ENCODE measurements around the gene JAK2. TPM values are rescaled to one million over a fixed set of nuclear protein-coding genes. Genes with fewer than 3 reads are reported as not detected.

JAK2 gene
- total RNA-seq, 3 donors from 2014 or later (not counting 1 experiment from before 2014, with no cell fraction given) = 20.8 to 43.9 (median 30.0) TPM

- Histone ChIP-seq H3K9me3 (ENCODE audit: control insufficient read depth, insufficient read depth, low read length) (peaks cover 20% of the 10 kb centered on the region), H3K36me3 (ENCODE audit: control insufficient read depth, insufficient read depth, low read length) (peaks cover 28% of the 10 kb centered on the region), H3K27ac (ENCODE audit: low read length) (no peak overlapping the region), H3K27me3 (ENCODE audit: control insufficient read depth, insufficient read depth, low read length) (no peaks in the 10 kb centered on the region), H3K4me3 (ENCODE audit: low read length) (no peak overlapping the region), H3K4me1 (ENCODE audit: control insufficient read depth, insufficient read depth, low read length) (no peaks in the 10 kb centered on the region)
- no peaks in the 10 kb centered on the region for H3K36me3 Mint-ChIP-seq
- 98% methylated on average over 50 of the region's 50 CpGs for WGBS (ENCODE audit: insufficient coverage)
- H3K27me3 Mint-ChIP-seq (ENCODE audit: low read depth in 2 of 2) = no peaks in the 10 kb centered on the region
- ATAC-seq (no peak), DNase-seq (no peak)
- H3K4me1 Mint-ChIP-seq = no peaks in the 10 kb centered on the region
- H3K4me3 Mint-ChIP-seq = no peak overlapping the region
- no peaks in the 10 kb centered on the region for H3K9me3 Mint-ChIP-seq
- TF ChIP-seq CTCF (IDR thresholded peaks at IDR 0.05) = no peak
- intact Hi-C loops (cut with micrococcal nuclease) = no loop called here
- H3K27ac Mint-ChIP-seq = no peak overlapping the region
Measured at GRCh38 chr9:5110867-5111681, 126.0 kb downstream of the JAK2 start.

GRCh38 chr9:5111696-5112095 lies 126.6 kb downstream of the JAK2 start:
- Histone ChIP-seq H3K27ac (ENCODE audit: low read length) (no peak overlapping the region), H3K27me3 (ENCODE audit: control insufficient read depth, insufficient read depth, low read length) (no peaks in the 10 kb centered on the region), H3K4me3 (ENCODE audit: low read length) (no peak overlapping the region), H3K4me1 (ENCODE audit: control insufficient read depth, insufficient read depth, low read length) (no peaks in the 10 kb centered on the region), H3K9me3 (ENCODE audit: control insufficient read depth, insufficient read depth, low read length) (peaks cover 20% of the 10 kb centered on the region), H3K36me3 (ENCODE audit: control insufficient read depth, insufficient read depth, low read length) (peaks cover 30% of the 10 kb centered on the region)
- Mint-ChIP-seq H3K27ac (no peak overlapping the region), H3K4me3 (no peak overlapping the region), H3K4me1 (peaks cover 0 to 1% of the 10 kb centered on the region in 2 donors), H3K36me3 (no peaks in the 10 kb centered on the region), H3K9me3 (no peaks in the 10 kb centered on the region), H3K27me3 (ENCODE audit: low read depth in 2 of 2) (no peaks in the 10 kb centered on the region)
- DNase-seq = no peak
- intact Hi-C loops (cut with micrococcal nuclease) = no loop called here
- TF ChIP-seq CTCF (IDR thresholded peaks at IDR 0.05) = no peak
- 98% methylated on average over 28 of the region's 28 CpGs for WGBS (ENCODE audit: insufficient coverage)
- ATAC-seq = no peak

- H3K36me3 Mint-ChIP-seq = no peaks in the 10 kb centered on the region
- 98% methylated on average over 30 of the region's 30 CpGs for whole genome bisulfite sequencing (ENCODE audit: insufficient coverage)
- H3K27ac Mint-ChIP-seq = no peak overlapping the region
- peaks cover 20% of the 10 kb centered on the region for H3K9me3 ChIP-seq (ENCODE audit: control insufficient read depth, insufficient read depth, low read length)
- H3K9me3 Mint-ChIP-seq = no peaks in the 10 kb centered on the region
- H3K27me3 ChIP-seq (ENCODE audit: control insufficient read depth, insufficient read depth, low read length) = no peaks in the 10 kb centered on the region
- H3K27me3 Mint-ChIP-seq (ENCODE audit: low read depth in 2 of 2) = no peaks in the 10 kb centered on the region
- TF ChIP-seq CTCF (IDR thresholded peaks at IDR 0.05) = no peak
- intact Hi-C loops (cut with micrococcal nuclease) = no loop called here
- peaks cover 4 to 6% of the 10 kb centered on the region in 2 donors for H3K4me1 Mint-ChIP-seq
- no peak overlapping the region for H3K4me3 ChIP-seq (ENCODE audit: low read length)
- H3K36me3 ChIP-seq (ENCODE audit: control insufficient read depth, insufficient read depth, low read length) = peaks cover 30% of the 10 kb centered on the region
- H3K4me1 ChIP-seq (ENCODE audit: control insufficient read depth, insufficient read depth, low read length) = no peaks in the 10 kb centered on the region
- no peak for DNase-seq
- H3K27ac ChIP-seq (ENCODE audit: low read length) = no peak overlapping the region
- no peak for ATAC-seq
- no peak overlapping the region for H3K4me3 Mint-ChIP-seq
Measured at GRCh38 chr9:5112109-5112592, 127.1 kb downstream of the JAK2 start.

Measured in natural killer cell (primary cell).